ENCODE measurements around the gene CD5L. TPM values are rescaled to one million over a fixed set of nuclear protein-coding genes. Genes with fewer than 3 reads are reported as not detected.

Gene CD5L
- total and polyA plus RNA-seq, 2 of the 8 experiments (the other 6 are each of a cell fraction or from before 2014, with no cell fraction given): not detected

DNA sequence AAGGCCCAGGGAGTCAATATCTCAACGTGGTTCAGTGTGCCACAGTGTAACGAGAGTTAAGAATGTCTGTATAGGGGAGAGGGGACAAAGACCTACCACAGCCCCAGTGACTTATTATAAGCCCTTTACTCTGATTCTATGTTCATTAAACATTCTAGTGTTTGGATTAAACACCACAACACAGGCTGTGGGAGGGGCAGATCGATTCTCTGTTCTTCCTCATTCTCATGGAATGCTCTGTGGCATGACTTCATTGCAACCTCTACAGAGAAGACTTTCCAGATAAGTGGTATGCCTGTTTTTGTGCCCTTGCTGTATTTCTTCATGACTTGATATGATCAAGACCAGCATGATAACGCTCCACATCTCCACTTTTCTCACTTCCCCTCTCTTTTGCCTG is 39.0 kb upstream of the CD5L start:
- no peaks in the 10 kb centered on the region for H3K4me1 ChIP-seq (replicated peaks in 1 of 4; ENCODE audit: control insufficient read depth in 3 of 4, insufficient read depth in 4 of 4, low read length in 3 of 4)
- H4K91ac ChIP-seq (replicated peaks; ENCODE audit: insufficient read length, low read length): no peak overlapping the region
- FAIRE-seq (no peak), DNase-seq (ENCODE audit: low read depth in 1 of 2, low spot score in 2 of 2) (no peak)
- H3K4me2 ChIP-seq (ENCODE audit: insufficient read depth in 1 of 2, low read depth in 2 of 2, low read length in 2 of 2): no peak overlapping the region
- H2BK12ac ChIP-seq (ENCODE audit: low read depth, low read length): no peak overlapping the region
- H3K18ac ChIP-seq (ENCODE audit: extremely low read depth, low read length): no peak overlapping the region
- H3K27me3 ChIP-seq (replicated peaks in 1 of 4; ENCODE audit: control insufficient read depth in 3 of 4, extremely low read depth in 1 of 4, insufficient read depth in 3 of 4, low read length in 3 of 4): no peaks in the 10 kb centered on the region; a peak in 1 of 7 replicates
- no peak overlapping the region for H2BK20ac ChIP-seq (ENCODE audit: low read length)
- H3K23ac ChIP-seq (ENCODE audit: insufficient read length): no peak overlapping the region
- no peak overlapping the region for H3K27ac ChIP-seq (ENCODE audit: low read depth, low read length)
- no peaks in the 10 kb centered on the region for H3K79me2 ChIP-seq (ENCODE audit: control insufficient read depth in 1 of 2, insufficient read depth in 2 of 2, low read length in 2 of 2)
- no peaks in the 10 kb centered on the region for H3K9me3 ChIP-seq (ENCODE audit: insufficient read depth in 2 of 2, low read depth in 1 of 2, low read length in 1 of 2)
- H3K23me2 ChIP-seq (ENCODE audit: low read depth, low read length): no peaks in the 10 kb centered on the region; the same call in 1 of the 2 replicates
- no peaks in the 10 kb centered on the region for H4K20me1 ChIP-seq (replicated peaks in 1 of 2; ENCODE audit: control insufficient read depth in 1 of 2, insufficient read depth in 2 of 2, low read length in 2 of 2)
- TF ChIP-seq CHD1 (IDR thresholded peaks at IDR 0.05; ENCODE audit: low read depth, low read length): no peak
- no peak for TF ChIP-seq BACH1 (IDR thresholded peaks at IDR 0.05; ENCODE audit: low read length)
- no peak for TF ChIP-seq CTBP2 (IDR thresholded peaks at IDR 0.05; ENCODE audit: borderline replicate concordance, insufficient read depth, insufficient read length, low read length)
- TF ChIP-seq NANOG (IDR thresholded peaks at IDR 0.05; ENCODE audit: insufficient read depth, low read depth, low read length, poor library complexity, severe bottlenecking): no peak
- TF ChIP-seq BRCA1 (IDR thresholded peaks at IDR 0.05; ENCODE audit: low read depth, low read length): no peak
- TF ChIP-seq YY1 (IDR thresholded peaks at IDR 0.05; ENCODE audit: low read depth, low read length): no peak
- TF ChIP-seq EZH2 (IDR thresholded peaks at IDR 0.05; ENCODE audit: low read depth, low read length, severe bottlenecking): no peak
- no peak for TF ChIP-seq RAD21 (IDR thresholded peaks at IDR 0.05 in 1 of 2, conservative IDR thresholded peaks at IDR 0.05 in 1 of 2; ENCODE audit: low read depth in 2 of 2, low read length in 2 of 2)
- H2BK120ac ChIP-seq (replicated peaks; ENCODE audit: low read depth, low read length): no peak overlapping the region
- H3K56ac ChIP-seq (replicated peaks; ENCODE audit: insufficient read length, low read depth, low read length): no peak overlapping the region
- no peak overlapping the region for H2BK5ac ChIP-seq (ENCODE audit: low read depth, low read length)
- H3K4me3 ChIP-seq (ENCODE audit: extremely low read depth in 1 of 4, insufficient read depth in 2 of 4, low read depth in 3 of 4, low read length in 4 of 4): no peak overlapping the region
- POLR2A ChIA-PET (ENCODE audit: partially characterized antibody): no interaction called here
- no peak overlapping the region for H3K4ac ChIP-seq (replicated peaks; ENCODE audit: insufficient read length, low read depth, low read length)
- no peak overlapping the region for H4K5ac ChIP-seq (ENCODE audit: insufficient read length, low read depth, low read length)
- no peaks in the 10 kb centered on the region for H3K79me1 ChIP-seq (ENCODE audit: low read depth, low read length)
- H4K8ac ChIP-seq (ENCODE audit: extremely low read depth, insufficient read depth, low read length): no peak overlapping the region
- H2AFZ ChIP-seq (ENCODE audit: low read length): no peak overlapping the region; the same call in 1 of the 2 replicates
- H3K14ac ChIP-seq (ENCODE audit: insufficient read length): no peak overlapping the region
- no peaks in the 10 kb centered on the region for H3K36me3 ChIP-seq (ENCODE audit: control insufficient read depth in 2 of 4, insufficient read depth in 4 of 4, low read length in 3 of 4)
- 75% methylated on average over 4 of the region's 4 CpGs; no CpG with 5 or more reads in 1 of the 2 experiments for WGBS, 2 experiments (ENCODE audit: extremely low coverage in 1 of 2, insufficient coverage in 1 of 2, insufficient read length in 1 of 2, insufficient replicate concordance in 2 of 2, low coverage in 1 of 2, low lambda C conversion rate in 2 of 2, missing lambda C conversion rate in 1 of 2)
- H3K9ac ChIP-seq (replicated peaks in 1 of 4; ENCODE audit: extremely low read depth in 1 of 4, low read depth in 3 of 4, low read length in 3 of 4): no peak overlapping the region
- no peak overlapping the region for H2BK15ac ChIP-seq (ENCODE audit: low read length)
- H2AK5ac ChIP-seq (ENCODE audit: low read depth, low read length): no peak overlapping the region
- CTCF ChIA-PET (ENCODE audit: partially characterized antibody): interaction anchor here (1.2 to 2.4 kb wide), 7 partner anchors 9 to 243 kb away, joined by 3 to 12 read pairs (median 4); no protein-coding TSS in a partner anchor
